GM12878 (cell line): ENCODE results near the gene CYSTM1. TPM values are rescaled to one million over a fixed set of nuclear protein-coding genes. Genes with fewer than 3 reads are reported as not detected.
A peak's percentile ranks its signal among the peaks of the same experiment; 100 is the strongest.

Source experiments
- ATAC-seq: fragments of 200-7000 bp; cut with Tn5 transposase; 3 replicates; pipeline ENCODE4 v1.9.1; 2020; ENCODE audit warnings: mild to moderate bottlenecking, moderate library complexity
- BruUV-seq: library from RNA; stranded (reverse); fragments of 400-500 nt; replicated peaks from 2 replicates; lab custom pipeline; 2021; lab: Mats Ljungman, UMichigan
- CTCF ChIA-PET: fragments of 300-600 bp; sonication (Branson Sonifier 250); formaldehyde crosslinking; extraction: SDS; loops from one replicate; lab custom pipeline; 2021; ENCODE audit warnings: inconsistent platforms; lab: Yijun Ruan, JAX
- POLR2A ChIA-PET: fragments of 350-600 bp; formaldehyde crosslinking; extraction: SDS; loops from one replicate; lab custom pipeline; 2021; ENCODE audit warnings: inconsistent platforms; lab: Charles Lee
- RAD21 ChIA-PET: fragments of 300-600 bp; sonication (Branson Sonifier 250); formaldehyde crosslinking; loops from one replicate; lab custom pipeline; 2023; ENCODE audit warnings: antibody characterized with exemption; ENCODE audit not compliant: unreplicated experiment; lab: Charles Lee
- SMC1A ChIA-PET: fragments of 300-600 bp; sonication (Branson Sonifier 250); formaldehyde crosslinking; loops from one replicate; lab custom pipeline; 2023; ENCODE audit not compliant: unreplicated experiment, uncharacterized antibody; lab: Charles Lee
- DNase-seq: peaks from one replicate; pipeline ENCODE4 v3.0.0-alpha.2; 2011; ENCODE audit warnings: low read depth, low spot score
- FAIRE-seq: peaks from 3 replicates; lab custom pipeline; 2011; peaks lifted over from hg19 to GRCh38; lab: Jason Lieb, UNC
- H2AFZ ChIP-seq: 2 replicates; pipeline ENCODE4 v1.6.0; 2011; ENCODE audit warnings: low read depth, low read length, control low read depth; ENCODE audit not compliant: control insufficient read depth
- H3K27ac ChIP-seq: 2 replicates; pipeline ENCODE4 v1.5.1; 2011; ENCODE audit warnings: control low read depth; ENCODE audit not compliant: control insufficient read depth, insufficient read depth
- H3K27me3 ChIP-seq, 2 experiments: replicated peaks in 1 of 2; 2 replicates each; pipeline versions ENCODE4 v1.6.0 to v1.6.1; 2011; ENCODE audit warnings: low read length in 1 of 2; ENCODE audit not compliant: control insufficient read depth in 2 of 2, insufficient read depth in 2 of 2
- H3K36me3 ChIP-seq, 2 experiments: 2 replicates each; pipeline ENCODE4 v1.5.1; 2011; ENCODE audit warnings: low read length in 1 of 2; ENCODE audit not compliant: control insufficient read depth in 2 of 2, insufficient read depth in 2 of 2
- H3K4me1 ChIP-seq: 2 replicates; pipeline ENCODE4 v1.6.1; 2011; ENCODE audit warnings: mild to moderate bottlenecking, low read length, moderate library complexity, mixed read lengths; ENCODE audit not compliant: control insufficient read depth, insufficient read depth
- H3K4me2 ChIP-seq: 2 replicates; pipeline ENCODE4 v1.6.0; 2011; ENCODE audit warnings: control low read depth; ENCODE audit not compliant: control insufficient read depth, insufficient read depth
- H3K4me3 ChIP-seq: fragments of 200-600 bp; sonication (generic); 2 replicates; pipeline ENCODE4 v1.5.1; 2016
- H3K79me2 ChIP-seq: 2 replicates; pipeline ENCODE4 v1.6.0; 2011; ENCODE audit warnings: low read length; ENCODE audit not compliant: control insufficient read depth, insufficient read depth
- H3K9ac ChIP-seq: 2 replicates; pipeline ENCODE4 v1.8.0; 2011; ENCODE audit warnings: low read length, control low read depth, mixed read lengths; ENCODE audit not compliant: control insufficient read depth, insufficient read depth
- H3K9me3 ChIP-seq: replicated peaks from 3 replicates; pipeline ENCODE4 v1.5.1; 2011; ENCODE audit warnings: mild to moderate bottlenecking, low read length; ENCODE audit not compliant: control insufficient read depth, insufficient read depth
- H4K20me1 ChIP-seq: 2 replicates; pipeline ENCODE4 v1.6.0; 2011; ENCODE audit not compliant: control insufficient read depth, insufficient read depth
- EED ChIP-seq: sonication (generic); IDR thresholded peaks from 2 replicates; pipeline ENCODE4 v1.6.1; 2016; ENCODE audit warnings: antibody characterized with exemption, low read depth
- IKZF2 ChIP-seq, 2 experiments: fragments of 450-650 bp; IDR thresholded peaks; 2 replicates each; pipeline ENCODE4 v1.6.1; 2017; ENCODE audit warnings: mild to moderate bottlenecking in 2 of 2, moderate library complexity in 2 of 2
- IRF4 ChIP-seq: IDR thresholded peaks from 2 replicates; pipeline ENCODE4 v1.6.1; 2011; ENCODE audit warnings: low read depth, low read length
- SIX5 ChIP-seq: IDR thresholded peaks from 2 replicates; pipeline ENCODE4 v1.6.1; 2011; ENCODE audit warnings: mild to moderate bottlenecking, low read depth, low read length, moderate library complexity; ENCODE audit not compliant: severe bottlenecking
- SREBF1 ChIP-seq: IDR thresholded peaks from 2 replicates; pipeline ENCODE4 v1.6.1; 2012; ENCODE audit warnings: mild to moderate bottlenecking, low read length
- SRF ChIP-seq, 2 experiments: IDR thresholded peaks; 2 replicates each; pipeline ENCODE4 v1.6.1; 2011; ENCODE audit warnings: low read depth in 2 of 2, low read length in 2 of 2, mild to moderate bottlenecking in 1 of 2, moderate library complexity in 1 of 2
- WGBS: methylation state at CpG from one replicate; pipeline ENCODE4 v1.1.6; 2016; ENCODE audit warnings: low lambda C conversion rate; ENCODE audit not compliant: insufficient replicate concordance, insufficient coverage; ENCODE audit errors: missing lambda C conversion rate; 5-methylcytosine and 5-hydroxymethylcytosine counted together
- in situ Hi-C: fragments of 300-500 bp; cut with MboI; formaldehyde crosslinking; loops from 9 replicates; pipeline ENCODE4 v1.14.3; 2018; ENCODE audit warnings: mixed read lengths
- intact Hi-C: fragments of 100-400 bp; cut with micrococcal nuclease; formaldehyde crosslinking; loops from one replicate; pipeline ENCODE4 v1.14.2; 2022; ENCODE audit not compliant: unreplicated experiment
- polyA plus RNA-seq, 11 experiments: library from polyadenylated mRNA; depleted of rRNA in 4 of 11; unstranded in 6 of 11; stranded (reverse) in 5 of 11; fragments of >200 nt; fragmentation: Nextera tagmentation in 4 of 11; fragmentation: Illumina TruSeq in 1 of 11; extraction: Ambion mirVana in 4 of 11; extraction: Trizol in 1 of 11; gene quantifications; 1 replicate in 1 of 11; 2 replicates in 10 of 11; pipeline versions ENCODE4 v1.2.1 to v1.2.3, GENCODE V29; 2011 to 2016; ENCODE audit warnings: inconsistent platforms in 2 of 11, missing spikeins in 2 of 11, low read depth in 1 of 11
- total RNA-seq, 4 experiments: library from RNA; depleted of rRNA in 3 of 4; stranded (reverse); fragments of >200 nt in 3 of 4; fragmentation: Illumina TruSeq in 1 of 4; extraction: Trizol in 1 of 4; gene quantifications; 2 replicates each; pipeline versions ENCODE4 v1.2.1 to v1.2.3, GENCODE V29; 2013 to 2021
- TF ChIP-seq, protein P1 (sequence below): fragments of 450-650 bp; IDR thresholded peaks from 2 replicates; pipeline ENCODE4 v1.6.1; 2017; ENCODE audit warnings: mild to moderate bottlenecking, moderate library complexity
- TF ChIP-seq, protein P2 (sequence below): fragments of 450-650 bp; IDR thresholded peaks from 2 replicates; pipeline ENCODE4 v1.6.1; 2014; ENCODE audit warnings: mild to moderate bottlenecking
- TF ChIP-seq, protein P3 (sequence below): fragments of 450-650 bp; IDR thresholded peaks from 2 replicates; pipeline ENCODE4 v1.6.1; 2016; ENCODE audit warnings: mild to moderate bottlenecking, moderate library complexity, borderline replicate concordance
- TF ChIP-seq, protein P4 (sequence below): fragments of 450-650 bp; IDR thresholded peaks from 2 replicates; pipeline ENCODE4 v1.6.1; 2017; ENCODE audit warnings: mild to moderate bottlenecking

Gene CYSTM1
- total and polyA plus RNA-seq, 10 of the 15 experiments (the other 5 are each of a cell fraction or from before 2014, with no cell fraction given), result 52.7 to 261 (median 98.7) TPM

DNA sequence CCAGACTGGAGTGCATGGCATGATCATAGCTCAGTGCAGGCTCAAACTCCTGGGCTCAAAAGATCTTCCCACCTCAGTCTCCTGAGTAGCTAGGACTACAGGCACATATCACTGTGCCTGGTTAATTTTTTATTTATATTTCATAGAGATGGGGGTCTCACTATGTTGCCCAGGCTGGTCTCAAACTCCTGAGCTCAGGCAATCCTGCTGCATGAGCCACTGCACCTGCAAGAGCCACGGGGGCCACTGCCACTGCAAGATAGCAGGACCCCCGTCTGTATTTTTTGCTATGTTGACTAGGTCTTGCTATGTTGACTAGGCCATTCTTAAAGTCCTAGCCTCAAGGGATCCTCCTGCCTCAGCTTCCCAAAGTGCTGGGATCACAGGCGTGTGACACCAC lies 6.5 kb downstream of the CYSTM1 start (continued):
- TF ChIP-seq, protein P1, sequence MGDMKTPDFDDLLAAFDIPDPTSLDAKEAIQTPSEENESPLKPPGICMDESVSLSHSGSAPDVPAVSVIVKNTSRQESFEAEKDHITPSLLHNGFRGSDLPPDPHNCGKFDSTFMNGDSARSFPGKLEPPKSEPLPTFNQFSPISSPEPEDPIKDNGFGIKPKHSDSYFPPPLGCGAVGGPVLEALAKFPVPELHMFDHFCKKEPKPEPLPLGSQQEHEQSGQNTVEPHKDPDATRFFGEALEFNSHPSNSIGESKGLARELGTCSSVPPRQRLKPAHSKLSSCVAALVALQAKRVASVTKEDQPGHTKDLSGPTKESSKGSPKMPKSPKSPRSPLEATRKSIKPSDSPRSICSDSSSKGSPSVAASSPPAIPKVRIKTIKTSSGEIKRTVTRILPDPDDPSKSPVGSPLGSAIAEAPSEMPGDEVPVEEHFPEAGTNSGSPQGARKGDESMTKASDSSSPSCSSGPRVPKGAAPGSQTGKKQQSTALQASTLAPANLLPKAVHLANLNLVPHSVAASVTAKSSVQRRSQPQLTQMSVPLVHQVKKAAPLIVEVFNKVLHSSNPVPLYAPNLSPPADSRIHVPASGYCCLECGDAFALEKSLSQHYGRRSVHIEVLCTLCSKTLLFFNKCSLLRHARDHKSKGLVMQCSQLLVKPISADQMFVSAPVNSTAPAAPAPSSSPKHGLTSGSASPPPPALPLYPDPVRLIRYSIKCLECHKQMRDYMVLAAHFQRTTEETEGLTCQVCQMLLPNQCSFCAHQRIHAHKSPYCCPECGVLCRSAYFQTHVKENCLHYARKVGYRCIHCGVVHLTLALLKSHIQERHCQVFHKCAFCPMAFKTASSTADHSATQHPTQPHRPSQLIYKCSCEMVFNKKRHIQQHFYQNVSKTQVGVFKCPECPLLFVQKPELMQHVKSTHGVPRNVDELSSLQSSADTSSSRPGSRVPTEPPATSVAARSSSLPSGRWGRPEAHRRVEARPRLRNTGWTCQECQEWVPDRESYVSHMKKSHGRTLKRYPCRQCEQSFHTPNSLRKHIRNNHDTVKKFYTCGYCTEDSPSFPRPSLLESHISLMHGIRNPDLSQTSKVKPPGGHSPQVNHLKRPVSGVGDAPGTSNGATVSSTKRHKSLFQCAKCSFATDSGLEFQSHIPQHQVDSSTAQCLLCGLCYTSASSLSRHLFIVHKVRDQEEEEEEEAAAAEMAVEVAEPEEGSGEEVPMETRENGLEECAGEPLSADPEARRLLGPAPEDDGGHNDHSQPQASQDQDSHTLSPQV, result no peak
- no peak for TF ChIP-seq IKZF2 (IDR thresholded peaks at IDR 0.05)
- TF ChIP-seq, protein P2, sequence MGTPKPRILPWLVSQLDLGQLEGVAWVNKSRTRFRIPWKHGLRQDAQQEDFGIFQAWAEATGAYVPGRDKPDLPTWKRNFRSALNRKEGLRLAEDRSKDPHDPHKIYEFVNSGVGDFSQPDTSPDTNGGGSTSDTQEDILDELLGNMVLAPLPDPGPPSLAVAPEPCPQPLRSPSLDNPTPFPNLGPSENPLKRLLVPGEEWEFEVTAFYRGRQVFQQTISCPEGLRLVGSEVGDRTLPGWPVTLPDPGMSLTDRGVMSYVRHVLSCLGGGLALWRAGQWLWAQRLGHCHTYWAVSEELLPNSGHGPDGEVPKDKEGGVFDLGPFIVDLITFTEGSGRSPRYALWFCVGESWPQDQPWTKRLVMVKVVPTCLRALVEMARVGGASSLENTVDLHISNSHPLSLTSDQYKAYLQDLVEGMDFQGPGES, result no peak
- TF ChIP-seq SRF (IDR thresholded peaks at IDR 0.05; ENCODE audit: low read depth in 2 of 2, low read length in 2 of 2), result no peak
- TF ChIP-seq, all 136 proteins: peak for 0

DNA sequence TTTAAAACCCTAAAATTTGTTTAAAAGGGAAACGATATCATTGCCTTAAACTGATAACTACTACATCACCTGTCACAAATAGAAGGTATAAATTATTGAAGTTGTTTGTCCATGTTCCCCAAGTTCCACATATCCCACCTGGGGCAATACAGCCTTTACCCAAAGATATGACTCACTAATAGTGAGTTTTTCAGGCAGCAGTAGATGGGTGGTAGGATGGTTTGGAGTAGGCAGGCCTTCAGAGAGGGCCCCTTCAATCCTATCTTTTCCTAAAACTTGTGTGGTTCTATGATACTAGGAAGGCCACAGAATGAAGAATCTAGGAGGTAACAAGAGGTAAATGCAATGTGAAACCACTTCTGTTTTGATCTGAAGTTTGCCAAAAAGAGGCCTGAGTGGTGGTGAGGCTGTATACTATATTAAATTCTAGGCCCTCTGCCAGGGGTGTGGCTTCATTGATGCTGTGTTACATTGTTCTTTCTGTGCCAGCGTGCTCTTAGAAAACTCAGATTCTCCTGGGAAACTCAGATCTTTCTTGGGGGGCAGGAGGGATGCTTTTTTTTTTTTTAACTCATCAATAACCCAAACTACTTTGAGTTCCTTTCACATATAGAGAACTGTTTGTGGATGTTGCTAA lies 7.2 kb downstream of the CYSTM1 start:
- FAIRE-seq, result no peak
- no peak overlapping the region for H3K9ac ChIP-seq
- intact Hi-C loops (no loop called here), in situ Hi-C loops (no loop called here)
- BruUV-seq, result no TSS peak
- RAD21 ChIA-PET, result interaction anchor here (0.6 to 1.2 kb wide), 5 partner anchors 8 to 176 kb away, joined by 3 read pairs; no protein-coding TSS in a partner anchor
- H3K79me2 ChIP-seq, result peaks cover 3% of the 10 kb centered on the region
- ATAC-seq, result peak; percentile 38
- H3K4me1 ChIP-seq, result peaks cover 18% of the 10 kb centered on the region
- DNase-seq, result no peak
- POLR2A ChIA-PET, result no interaction called here
- peak overlapping the region; percentile 34; the same call in 1 of the 2 replicates for H3K4me2 ChIP-seq
- SMC1A ChIA-PET, result interaction anchor here (0.6 to 1.6 kb wide), 5 partner anchors 27 to 395 kb away, joined by 3 to 4 read pairs (median 3); no protein-coding TSS in a partner anchor
- CTCF ChIA-PET, result interaction anchor here (0.8 to 3.7 kb wide), 5 partner anchors 12 to 191 kb away, joined by 3 to 17 read pairs (median 5); no protein-coding TSS in a partner anchor
- H3K4me3 ChIP-seq, result no peak overlapping the region
- H3K9me3 ChIP-seq, result no peaks in the 10 kb centered on the region
- H4K20me1 ChIP-seq, result no peaks in the 10 kb centered on the region
- no peaks in the 10 kb centered on the region for H3K27me3 ChIP-seq
- 97% methylated on average over 2 of the region's 2 CpGs for WGBS
- no peaks in the 10 kb centered on the region for H3K36me3 ChIP-seq
- no peak overlapping the region for H3K27ac ChIP-seq
- H2AFZ ChIP-seq, result no peak overlapping the region
- TF ChIP-seq EED (no peak), SREBF1 (no peak), SIX5 (no peak), IRF4 (no peak)
- TF ChIP-seq, protein P3, sequence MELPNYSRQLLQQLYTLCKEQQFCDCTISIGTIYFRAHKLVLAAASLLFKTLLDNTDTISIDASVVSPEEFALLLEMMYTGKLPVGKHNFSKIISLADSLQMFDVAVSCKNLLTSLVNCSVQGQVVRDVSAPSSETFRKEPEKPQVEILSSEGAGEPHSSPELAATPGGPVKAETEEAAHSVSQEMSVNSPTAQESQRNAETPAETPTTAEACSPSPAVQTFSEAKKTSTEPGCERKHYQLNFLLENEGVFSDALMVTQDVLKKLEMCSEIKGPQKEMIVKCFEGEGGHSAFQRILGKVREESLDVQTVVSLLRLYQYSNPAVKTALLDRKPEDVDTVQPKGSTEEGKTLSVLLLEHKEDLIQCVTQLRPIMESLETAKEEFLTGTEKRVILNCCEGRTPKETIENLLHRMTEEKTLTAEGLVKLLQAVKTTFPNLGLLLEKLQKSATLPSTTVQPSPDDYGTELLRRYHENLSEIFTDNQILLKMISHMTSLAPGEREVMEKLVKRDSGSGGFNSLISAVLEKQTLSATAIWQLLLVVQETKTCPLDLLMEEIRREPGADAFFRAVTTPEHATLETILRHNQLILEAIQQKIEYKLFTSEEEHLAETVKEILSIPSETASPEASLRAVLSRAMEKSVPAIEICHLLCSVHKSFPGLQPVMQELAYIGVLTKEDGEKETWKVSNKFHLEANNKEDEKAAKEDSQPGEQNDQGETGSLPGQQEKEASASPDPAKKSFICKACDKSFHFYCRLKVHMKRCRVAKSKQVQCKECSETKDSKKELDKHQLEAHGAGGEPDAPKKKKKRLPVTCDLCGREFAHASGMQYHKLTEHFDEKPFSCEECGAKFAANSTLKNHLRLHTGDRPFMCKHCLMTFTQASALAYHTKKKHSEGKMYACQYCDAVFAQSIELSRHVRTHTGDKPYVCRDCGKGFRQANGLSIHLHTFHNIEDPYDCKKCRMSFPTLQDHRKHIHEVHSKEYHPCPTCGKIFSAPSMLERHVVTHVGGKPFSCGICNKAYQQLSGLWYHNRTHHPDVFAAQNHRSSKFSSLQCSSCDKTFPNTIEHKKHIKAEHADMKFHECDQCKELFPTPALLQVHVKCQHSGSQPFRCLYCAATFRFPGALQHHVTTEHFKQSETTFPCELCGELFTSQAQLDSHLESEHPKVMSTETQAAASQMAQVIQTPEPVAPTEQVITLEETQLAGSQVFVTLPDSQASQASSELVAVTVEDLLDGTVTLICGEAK, result no peak
- TF ChIP-seq, protein P4, sequence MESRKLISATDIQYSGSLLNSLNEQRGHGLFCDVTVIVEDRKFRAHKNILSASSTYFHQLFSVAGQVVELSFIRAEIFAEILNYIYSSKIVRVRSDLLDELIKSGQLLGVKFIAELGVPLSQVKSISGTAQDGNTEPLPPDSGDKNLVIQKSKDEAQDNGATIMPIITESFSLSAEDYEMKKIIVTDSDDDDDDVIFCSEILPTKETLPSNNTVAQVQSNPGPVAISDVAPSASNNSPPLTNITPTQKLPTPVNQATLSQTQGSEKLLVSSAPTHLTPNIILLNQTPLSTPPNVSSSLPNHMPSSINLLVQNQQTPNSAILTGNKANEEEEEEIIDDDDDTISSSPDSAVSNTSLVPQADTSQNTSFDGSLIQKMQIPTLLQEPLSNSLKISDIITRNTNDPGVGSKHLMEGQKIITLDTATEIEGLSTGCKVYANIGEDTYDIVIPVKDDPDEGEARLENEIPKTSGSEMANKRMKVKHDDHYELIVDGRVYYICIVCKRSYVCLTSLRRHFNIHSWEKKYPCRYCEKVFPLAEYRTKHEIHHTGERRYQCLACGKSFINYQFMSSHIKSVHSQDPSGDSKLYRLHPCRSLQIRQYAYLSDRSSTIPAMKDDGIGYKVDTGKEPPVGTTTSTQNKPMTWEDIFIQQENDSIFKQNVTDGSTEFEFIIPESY, result no peak
